Left hindlimb (tissue), 1 donor: Measurements from ENCODE around the gene SLC16A9.
"Not testable (repeated sequence)": the region's sequence is repeated elsewhere in the genome, so short reads cannot be mapped to it uniquely, and the experiment has no call there.

Experiments
- DNase-seq: peaks from one replicate; pipeline ENCODE4 v3.0.0-alpha.2; 2018

The SLC16A9 gene

GRCh38 chr10:59672150-59672875, 37.3 kb downstream of the SLC16A9 start:
- no peak for DNase-seq

GRCh38 chr10:59670269-59670668, 39.4 kb downstream of the SLC16A9 start:
- DNase-seq, result no peak

- DNase-seq, result no peak
Observed at GRCh38 chr10:59668096-59668495, 41.6 kb downstream of the SLC16A9 start.

- DNase-seq, result no peak
Observed at GRCh38 chr10:59666310-59666709, 43.3 kb downstream of the SLC16A9 start.

GRCh38 chr10:59663213-59663612, 46.4 kb downstream of the SLC16A9 start:
- DNase-seq, result not testable (repeated sequence)

- DNase-seq, result no peak
Observed at GRCh38 chr10:59657724-59658123, 51.9 kb downstream of the SLC16A9 start.

- DNase-seq, result no peak
Observed at GRCh38 chr10:59655309-59655708, 54.3 kb downstream of the SLC16A9 start.

- no peak for DNase-seq
Observed at GRCh38 chr10:59654007-59654406, 55.6 kb downstream of the SLC16A9 start.

- no peak for DNase-seq
Observed at GRCh38 chr10:59651902-59652301, 57.7 kb downstream of the SLC16A9 start.

GRCh38 chr10:59649606-59650346, 59.9 kb downstream of the SLC16A9 start:
- DNase-seq, result no peak

GRCh38 chr10:59648711-59649201, 60.9 kb downstream of the SLC16A9 start:
- no peak for DNase-seq

GRCh38 chr10:59644841-59645240, 64.8 kb downstream of the SLC16A9 start:
- no peak for DNase-seq

GRCh38 chr10:59641688-59642087, 68.0 kb downstream of the SLC16A9 start:
- DNase-seq, result not testable (repeated sequence)

- no peak for DNase-seq
Observed at GRCh38 chr10:59635502-59636290, 74.0 kb downstream of the SLC16A9 start.

- no peak for DNase-seq
Observed at GRCh38 chr10:59634102-59634501, 75.5 kb downstream of the SLC16A9 start.

- no peak for DNase-seq
Observed at GRCh38 chr10:59633063-59633462, 76.6 kb downstream of the SLC16A9 start.

GRCh38 chr10:59631882-59632807, 77.5 kb downstream of the SLC16A9 start:
- no peak for DNase-seq

GRCh38 chr10:59631237-59631636, 78.4 kb downstream of the SLC16A9 start:
- DNase-seq, result no peak

- DNase-seq, result no peak
Observed at GRCh38 chr10:59628965-59629364, 80.7 kb downstream of the SLC16A9 start.

GRCh38 chr10:59628456-59628855, 81.2 kb downstream of the SLC16A9 start:
- no peak for DNase-seq

GRCh38 chr10:59627366-59628018, 82.2 kb downstream of the SLC16A9 start:
- DNase-seq, result no peak

- DNase-seq, result no peak
Observed at GRCh38 chr10:59626523-59626869, 83.2 kb downstream of the SLC16A9 start.
